GM18505 (cell line): ENCODE measurements around the gene RTN4.
A peak's percentile ranks its signal among the peaks of the same experiment; 100 is the strongest.

Source experiments
- ATAC-seq: cut with Tn5 transposase; IDR thresholded peaks from one replicate; pipeline ENCODE4 v1.9.1; 2021; ENCODE audit not compliant: unreplicated experiment
- POLR2A ChIP-seq: IDR thresholded peaks from 4 replicates; pipeline ENCODE4 v1.6.1; 2011; ENCODE audit warnings: borderline replicate concordance; ENCODE audit not compliant: insufficient read depth, insufficient read length; ENCODE audit errors: extremely low read depth

The RTN4 gene

DNA sequence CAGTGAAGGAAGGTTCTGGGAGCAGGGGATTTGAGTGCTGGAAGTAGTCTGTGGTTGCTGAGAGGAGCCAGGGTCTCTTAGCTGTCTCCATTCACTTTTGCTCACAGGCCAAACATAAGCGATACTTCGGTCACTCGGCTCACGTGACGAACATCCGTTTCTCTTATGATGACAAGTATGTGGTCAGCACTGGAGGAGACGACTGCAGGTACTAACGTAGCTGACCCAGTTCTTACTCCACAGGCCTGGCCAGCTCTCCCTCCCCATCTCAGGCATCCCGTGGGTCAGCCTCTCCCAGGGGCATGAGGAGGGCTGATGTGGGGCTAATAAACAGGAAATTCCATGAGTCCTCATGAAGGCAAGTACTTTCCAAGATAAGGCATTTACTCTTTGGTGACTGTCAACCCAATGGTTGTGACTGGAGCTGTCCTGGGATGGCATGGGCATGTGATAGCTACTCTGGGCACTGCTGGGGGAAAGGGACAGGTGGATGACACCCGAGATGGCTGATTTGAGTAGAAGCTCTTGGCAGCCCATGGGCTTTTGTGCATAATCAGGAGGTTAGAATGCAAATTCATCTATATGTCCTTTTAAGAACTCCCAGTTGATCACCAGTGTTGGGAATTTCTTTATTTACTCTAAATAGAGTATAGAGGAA is 81.6 kb downstream of the RTN4 start:
- ATAC-seq, result no peak
- peak; percentile 10 for TF ChIP-seq POLR2A

GRCh38 chr2:54967759-54968365 is 82.4 kb downstream of the RTN4 start:
- ATAC-seq, result no peak
- TF ChIP-seq POLR2A, result no peak

DNA sequence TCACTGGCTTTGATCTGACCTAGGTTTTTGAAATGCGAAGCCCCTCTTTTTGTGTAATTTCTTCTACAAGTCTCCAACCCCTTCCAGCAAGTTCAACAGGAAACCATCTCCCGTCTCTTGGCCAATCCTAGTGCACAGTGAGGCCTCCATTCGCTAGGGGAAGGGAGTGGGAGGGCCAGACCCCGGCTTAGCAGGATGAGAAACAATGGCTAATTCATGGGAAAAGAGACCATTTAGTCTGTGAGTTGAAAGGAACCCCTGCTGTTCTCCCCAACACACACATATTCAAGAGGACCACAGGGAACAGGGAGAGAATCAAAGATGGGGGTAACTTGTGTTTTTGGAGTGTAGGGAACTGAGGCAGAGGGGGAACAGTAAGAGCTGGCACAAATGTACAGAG is 83.0 kb downstream of the RTN4 start:
- TF ChIP-seq POLR2A, result no peak
- ATAC-seq, result no peak

- no peak for TF ChIP-seq POLR2A
- no peak for ATAC-seq
Observed at GRCh38 chr2:54966837-54967236, 83.4 kb downstream of the RTN4 start.

GRCh38 chr2:54966165-54966832 is 84.0 kb downstream of the RTN4 start:
- TF ChIP-seq POLR2A, result no peak
- ATAC-seq, result no peak

GRCh38 chr2:54965425-54965824 is 84.8 kb downstream of the RTN4 start:
- no peak for ATAC-seq
- TF ChIP-seq POLR2A, result no peak

DNA sequence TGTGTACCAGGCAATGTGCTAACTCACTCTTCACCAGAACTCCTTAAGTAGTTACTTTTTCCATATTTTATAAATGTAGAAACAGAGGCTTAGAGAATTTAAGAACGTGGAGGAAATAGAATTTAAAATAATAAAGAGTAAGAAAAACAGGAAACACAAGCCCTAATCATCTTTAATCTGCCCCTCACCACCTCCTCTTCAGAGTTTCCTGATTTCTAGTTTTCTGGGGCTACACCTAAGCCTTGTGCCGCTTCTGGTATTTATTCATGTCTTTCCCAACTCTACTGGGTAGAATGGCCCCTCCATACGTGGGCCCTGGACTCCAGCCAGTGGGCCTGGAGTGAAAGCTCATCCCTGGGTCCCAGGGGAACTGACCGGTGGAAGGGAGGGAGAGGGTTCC is 85.4 kb downstream of the RTN4 start:
- ATAC-seq, result no peak
- TF ChIP-seq POLR2A, result no peak

DNA sequence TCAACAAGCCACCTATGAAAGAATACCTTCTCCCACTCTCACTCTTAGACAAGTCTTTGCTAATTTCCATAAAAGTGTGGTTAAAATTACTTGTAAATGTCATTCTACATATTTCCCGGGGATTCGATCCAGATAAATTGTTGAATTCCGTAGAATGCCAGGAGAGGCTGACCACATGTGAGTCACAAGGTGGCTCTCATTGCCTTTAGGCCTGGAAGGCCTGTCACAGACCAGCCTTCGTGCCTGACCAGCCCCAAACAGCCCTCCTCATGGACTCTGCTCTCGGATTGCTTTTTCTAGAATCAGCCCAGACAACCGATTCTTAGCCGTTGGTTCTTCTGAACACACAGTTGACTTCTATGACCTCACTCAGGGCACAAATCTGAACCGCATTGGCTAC is 86.0 kb downstream of the RTN4 start:
- no peak for ATAC-seq
- no peak for TF ChIP-seq POLR2A

DNA sequence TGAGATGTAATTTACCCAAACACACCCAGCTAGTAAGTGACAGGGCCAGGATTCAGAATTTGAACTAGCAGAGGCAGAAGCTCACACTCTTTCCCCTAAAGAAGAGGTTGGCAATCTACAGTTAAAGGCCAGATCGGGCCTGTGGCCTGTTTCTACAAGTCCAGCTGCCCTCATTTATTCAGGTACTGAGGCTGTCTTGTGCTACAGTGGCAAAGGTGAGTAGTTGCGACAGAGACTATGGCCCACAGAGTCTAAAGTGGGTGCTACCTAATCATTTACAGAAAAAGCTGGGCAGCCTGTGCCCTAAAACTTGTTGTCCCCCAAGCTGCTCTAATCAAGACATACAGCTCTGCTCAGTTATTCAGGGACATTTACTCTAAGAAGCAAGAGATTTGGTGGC is 86.8 kb downstream of the RTN4 start:
- no peak for ATAC-seq
- TF ChIP-seq POLR2A, result no peak

GRCh38 chr2:54962935-54963440 is 87.3 kb downstream of the RTN4 start:
- no peak for TF ChIP-seq POLR2A
- no peak for ATAC-seq

DNA sequence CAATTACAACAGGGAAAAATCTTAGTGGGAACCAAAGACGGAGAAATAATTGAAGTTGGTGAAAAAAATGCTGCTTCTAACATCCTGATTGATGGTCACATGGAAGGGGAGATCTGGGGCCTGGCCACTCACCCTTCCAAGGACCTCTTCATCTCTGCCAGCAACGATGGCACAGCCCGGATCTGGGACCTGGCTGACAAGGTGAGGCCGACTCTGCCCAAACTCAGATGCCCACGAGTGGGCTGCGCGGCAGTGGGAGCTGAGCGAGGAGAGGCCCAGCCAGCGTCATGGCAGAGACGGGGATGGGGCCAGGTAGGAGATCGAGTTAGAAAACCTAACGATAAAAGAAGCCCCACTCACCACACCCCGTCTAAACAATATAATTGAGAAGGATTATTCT is 87.7 kb downstream of the RTN4 start:
- no peak for TF ChIP-seq POLR2A
- no peak for ATAC-seq

DNA sequence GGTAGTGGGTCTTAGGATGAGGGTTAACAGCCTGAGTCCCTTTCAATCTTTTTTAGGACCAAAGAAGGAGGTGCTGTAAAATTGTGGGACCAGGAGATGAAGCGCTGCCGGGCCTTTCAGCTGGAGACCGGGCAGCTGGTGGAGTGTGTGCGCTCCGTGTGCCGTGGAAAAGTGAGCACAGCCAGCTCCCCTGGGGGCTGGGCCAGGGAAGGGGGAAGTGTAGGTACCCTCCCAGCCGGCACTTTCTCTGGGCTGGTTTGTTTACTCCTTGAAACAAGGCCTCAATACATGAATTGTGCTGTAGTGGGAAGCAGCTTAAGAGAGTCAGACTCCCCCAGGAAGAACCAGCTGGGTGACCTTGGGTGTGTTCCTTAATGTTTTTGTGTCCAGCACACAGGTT is 90.1 kb downstream of the RTN4 start:
- TF ChIP-seq POLR2A, result no peak
- ATAC-seq, result no peak

- no peak for TF ChIP-seq POLR2A
- no peak for ATAC-seq
Observed at GRCh38 chr2:54958717-54959371, 91.4 kb downstream of the RTN4 start.
